Activated T-cell treated with anti-CD3 and anti-CD28 coated beads, Interleukin-2, amount 50 U/mL, for 72 hours (primary cell): ENCODE measurements around the gene MAML3. TPM values are rescaled to one million over a fixed set of nuclear protein-coding genes. Genes with fewer than 3 reads are reported as not detected.

ENCODE experiments used
- ATAC-seq, 2 donors: fragments of 150-1000 bp; cut with Tn5 transposase; replicated peaks in 1 of 2; 2 replicates each; pipeline ENCODE4 v1.10.0; 2021; ENCODE audit warnings: moderate library complexity in 2 of 2, mild to moderate bottlenecking in 1 of 2
- DNase-seq, 2 donors: peaks; one replicate each; pipeline ENCODE4 v3.0.0; 2021 to 2022; ENCODE audit warnings: mixed read lengths in 1 of 2
- H3K27ac Mint-ChIP-seq: one replicate; pipeline ENCODE4 v1.8.0; 2022; ENCODE audit warnings: mild to moderate bottlenecking, moderate library complexity, mixed read lengths
- H3K27me3 Mint-ChIP-seq: one replicate; pipeline ENCODE4 v1.8.0; 2022; ENCODE audit warnings: low read depth, mixed read lengths
- H3K36me3 Mint-ChIP-seq, 2 donors: one replicate each; pipeline ENCODE4 v1.8.0; 2022; ENCODE audit warnings: mixed read lengths in 2 of 2, mild to moderate bottlenecking in 1 of 2; ENCODE audit not compliant: insufficient read depth in 2 of 2
- H3K4me1 Mint-ChIP-seq: one replicate; pipeline ENCODE4 v1.8.0; 2022; ENCODE audit warnings: low read depth, mixed read lengths
- H3K4me3 Mint-ChIP-seq, 2 donors: one replicate each; pipeline ENCODE4 v1.8.0; 2022; ENCODE audit warnings: mild to moderate bottlenecking in 2 of 2, mixed read lengths in 2 of 2, moderate library complexity in 2 of 2
- H3K9me3 Mint-ChIP-seq, 2 donors: one replicate each; pipeline ENCODE4 v1.8.0; 2022; ENCODE audit warnings: mixed read lengths in 2 of 2
- total RNA-seq, 2 donors: library from RNA; stranded (reverse); gene quantifications; one replicate each; pipeline ENCODE4 v1.2.3, GENCODE V29; 2022

Gene MAML3
- total RNA-seq, 2 donors from 2014 or later: 5.3 to 5.5 TPM

DNA sequence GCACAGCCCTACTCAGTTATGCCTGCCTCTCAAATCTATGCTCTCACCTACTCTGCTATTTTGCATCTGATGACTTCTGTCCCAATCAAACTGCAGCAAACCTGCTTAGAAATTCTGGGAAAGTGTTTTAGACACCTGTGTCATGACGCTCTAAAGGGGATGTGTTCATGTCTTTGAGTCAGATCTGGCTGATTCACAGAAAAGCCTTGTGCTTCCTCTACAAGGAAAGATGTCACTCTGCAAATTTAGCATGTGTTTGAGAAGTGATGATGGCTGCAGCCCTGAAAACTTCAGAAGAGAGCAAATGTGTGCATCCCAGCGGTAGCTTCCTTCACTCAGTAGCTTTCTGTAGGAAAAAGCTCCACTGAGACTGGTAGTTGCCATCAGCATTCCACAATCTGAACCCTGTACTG lies 253.0 kb downstream of the MAML3 start:
- peak overlapping the region; percentile 43 for H3K27ac Mint-ChIP-seq
- ATAC-seq (peak; percentile 74 to 81), DNase-seq (no peak)
- peaks cover 0 to 2% of the 10 kb centered on the region in 2 donors for H3K9me3 Mint-ChIP-seq
- H3K4me1 Mint-ChIP-seq: peaks cover 22% of the 10 kb centered on the region
- peaks cover 6% of the 10 kb centered on the region for H3K27me3 Mint-ChIP-seq
- peaks cover 5 to 6% of the 10 kb centered on the region in 2 donors for H3K36me3 Mint-ChIP-seq
- H3K4me3 Mint-ChIP-seq: peak overlapping the region; percentile 2 to 11

DNA sequence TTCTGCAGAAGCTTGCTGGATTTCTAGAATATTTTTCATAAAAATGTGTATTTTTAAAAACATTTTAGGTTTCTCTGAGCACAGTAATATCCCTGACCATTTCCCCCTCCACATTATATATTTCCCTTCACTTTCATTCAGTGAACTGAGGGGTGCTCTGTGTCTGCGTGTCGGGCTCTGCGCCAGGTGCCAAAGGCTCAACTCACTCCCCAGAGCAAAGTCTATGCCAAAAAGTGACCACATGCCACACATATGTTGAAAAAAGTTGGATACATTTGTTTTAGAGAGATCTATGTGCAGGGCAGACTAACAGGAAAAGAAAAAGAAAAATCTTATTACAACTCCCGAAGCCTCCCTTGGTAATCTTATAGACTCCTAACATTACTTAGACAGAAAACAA lies 254.6 kb downstream of the MAML3 start:
- no peak for ATAC-seq
- peaks cover 6% of the 10 kb centered on the region for H3K27me3 Mint-ChIP-seq
- no peak overlapping the region for H3K4me3 Mint-ChIP-seq
- H3K27ac Mint-ChIP-seq: no peak overlapping the region
- no peak for DNase-seq
- peaks cover 2 to 4% of the 10 kb centered on the region in 2 donors for H3K36me3 Mint-ChIP-seq
- no peaks in the 10 kb centered on the region for H3K9me3 Mint-ChIP-seq
- peaks cover 22% of the 10 kb centered on the region for H3K4me1 Mint-ChIP-seq

DNA sequence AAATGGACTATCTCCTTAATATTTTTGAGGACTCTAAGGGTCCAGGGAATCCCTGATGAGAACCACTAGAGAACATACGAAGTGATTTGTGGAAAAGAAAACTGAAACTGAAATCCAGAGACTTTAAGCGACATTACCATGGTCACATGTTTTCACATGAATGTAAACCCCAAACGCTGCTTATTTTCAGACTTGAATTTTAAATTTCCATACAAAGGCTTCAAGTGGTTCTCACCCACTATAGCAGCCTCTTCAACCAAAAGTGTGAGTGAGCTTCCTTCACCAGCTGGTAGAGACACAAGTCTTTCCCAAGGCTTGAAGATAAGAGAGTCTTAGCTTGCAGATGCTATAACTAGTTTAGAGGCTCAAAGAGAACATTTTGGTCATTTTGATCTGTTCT lies 255.7 kb downstream of the MAML3 start:
- H3K36me3 Mint-ChIP-seq: no peaks in the 10 kb centered on the region
- no peaks in the 10 kb centered on the region for H3K9me3 Mint-ChIP-seq
- H3K27ac Mint-ChIP-seq: peak overlapping the region; percentile 2
- DNase-seq: no peak
- H3K4me1 Mint-ChIP-seq: peaks cover 22% of the 10 kb centered on the region
- peaks cover 6% of the 10 kb centered on the region for H3K27me3 Mint-ChIP-seq
- no peak overlapping the region for H3K4me3 Mint-ChIP-seq
- no peak for ATAC-seq

DNA sequence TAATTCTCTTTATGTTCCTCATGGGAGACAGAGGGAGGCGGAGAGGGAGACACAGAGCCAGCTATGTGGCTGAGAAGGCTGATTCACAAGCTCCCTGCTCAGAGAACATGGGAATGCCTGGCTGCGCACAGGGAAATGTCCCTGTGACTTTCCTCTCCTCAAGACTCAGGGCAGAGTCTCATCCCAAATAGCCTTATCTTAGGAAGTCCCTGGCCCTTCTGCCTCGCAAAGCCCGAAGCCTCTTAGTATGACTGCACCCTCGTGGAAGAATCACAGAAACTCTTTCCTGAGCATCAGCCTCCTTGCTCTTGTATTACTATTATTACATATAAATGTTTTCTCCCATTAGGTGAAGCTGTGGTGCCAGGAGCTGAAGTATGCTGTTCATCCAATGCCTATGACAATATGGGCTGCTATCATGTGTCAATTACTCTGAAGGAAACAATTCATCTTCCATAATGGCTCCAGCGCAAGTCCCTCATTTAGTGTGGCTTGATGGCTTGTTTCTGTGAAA lies 257.8 kb downstream of the MAML3 start:
- ATAC-seq (no peak), DNase-seq (no peak)
- Mint-ChIP-seq H3K9me3 (no peaks in the 10 kb centered on the region), H3K4me1 (peaks cover 14% of the 10 kb centered on the region), H3K4me3 (no peak overlapping the region), H3K27me3 (peaks cover under 1% of the 10 kb centered on the region), H3K36me3 (no peaks in the 10 kb centered on the region), H3K27ac (no peak overlapping the region)

DNA sequence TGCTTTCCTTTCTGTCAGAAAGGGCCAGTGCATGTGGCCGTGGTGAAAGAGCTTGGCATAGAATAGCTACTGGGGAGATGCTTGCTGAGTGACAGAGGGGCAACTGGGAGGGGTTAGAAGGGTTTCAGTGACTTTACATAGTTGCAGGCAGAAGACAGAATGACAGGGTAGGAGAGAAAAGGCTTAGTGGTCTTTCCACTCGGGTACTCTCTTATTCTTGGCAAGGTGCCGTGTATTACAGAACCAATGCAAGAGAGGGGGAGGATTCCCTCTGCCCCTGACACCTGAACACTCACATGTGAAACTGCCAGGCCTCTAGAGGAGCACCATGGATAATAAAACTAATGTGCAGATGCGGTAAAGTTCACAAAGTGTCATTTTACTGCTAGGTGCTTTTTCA lies 260.2 kb downstream of the MAML3 start:
- no peak overlapping the region for H3K27ac Mint-ChIP-seq
- no peak overlapping the region for H3K4me3 Mint-ChIP-seq
- H3K27me3 Mint-ChIP-seq: no peaks in the 10 kb centered on the region
- no peak for DNase-seq
- peaks cover 0 to 2% of the 10 kb centered on the region in 2 donors for H3K36me3 Mint-ChIP-seq
- H3K4me1 Mint-ChIP-seq: peaks cover 18% of the 10 kb centered on the region
- ATAC-seq: no peak
- H3K9me3 Mint-ChIP-seq: no peaks in the 10 kb centered on the region

- no peak overlapping the region for H3K4me3 Mint-ChIP-seq
- peaks cover 0 to 2% of the 10 kb centered on the region in 2 donors for H3K36me3 Mint-ChIP-seq
- no peak for ATAC-seq
- peaks cover 15% of the 10 kb centered on the region for H3K4me1 Mint-ChIP-seq
- DNase-seq: no peak
- no peak overlapping the region for H3K27ac Mint-ChIP-seq
- no peaks in the 10 kb centered on the region for H3K9me3 Mint-ChIP-seq
- no peaks in the 10 kb centered on the region for H3K27me3 Mint-ChIP-seq
Observed at GRCh38 chr4:139892973-139893736, 260.8 kb downstream of the MAML3 start.

DNA sequence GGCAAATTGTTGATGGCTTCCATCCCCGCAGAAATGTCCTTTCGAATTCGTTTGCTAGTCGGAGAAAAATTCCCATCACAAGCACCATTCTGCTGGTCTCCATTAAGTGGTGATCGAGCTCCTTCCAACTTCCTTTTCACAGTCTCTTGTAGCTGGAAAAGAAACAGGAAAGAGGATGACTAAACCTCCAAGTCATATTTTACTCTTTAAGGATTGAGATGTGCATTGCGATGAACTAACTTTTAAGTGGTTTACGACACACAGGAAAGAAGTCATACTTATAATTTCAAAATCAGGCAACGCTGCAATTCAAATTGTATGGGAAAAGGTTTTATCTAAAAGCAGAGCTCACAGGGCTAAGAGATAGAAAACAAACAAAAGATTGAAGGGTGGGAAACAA lies 263.2 kb downstream of the MAML3 start:
- Mint-ChIP-seq H3K4me1 (peaks cover 15% of the 10 kb centered on the region), H3K4me3 (peak overlapping the region in 1 of 2 donors; percentile 29), H3K27me3 (no peaks in the 10 kb centered on the region), H3K27ac (no peak overlapping the region), H3K36me3 (peaks cover 0 to 2% of the 10 kb centered on the region in 2 donors), H3K9me3 (no peaks in the 10 kb centered on the region)
- DNase-seq (no peak), ATAC-seq (no peak)

DNA sequence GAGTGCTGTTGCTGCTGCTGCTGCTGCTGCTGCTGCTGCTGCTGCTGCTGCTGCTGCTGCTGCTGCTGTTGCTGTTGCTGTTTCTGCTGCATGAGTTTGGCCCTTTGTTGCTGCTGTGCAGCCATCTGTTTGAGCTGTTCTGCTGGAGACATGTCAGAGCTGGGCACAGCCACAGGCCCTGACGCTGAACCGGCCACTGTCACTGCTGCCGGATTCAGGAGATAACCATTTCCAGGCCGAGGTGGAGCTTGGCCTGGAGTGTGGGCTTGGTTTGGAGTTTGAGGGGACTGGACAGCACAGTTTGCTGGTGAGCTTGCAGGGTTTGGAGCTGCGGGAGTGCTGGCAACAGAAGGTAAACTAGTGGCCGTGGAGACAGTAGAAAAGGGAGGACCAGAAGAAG lies 264.1 kb downstream of the MAML3 start:
- Mint-ChIP-seq H3K4me1 (peaks cover 15% of the 10 kb centered on the region), H3K4me3 (no peak overlapping the region), H3K27me3 (no peaks in the 10 kb centered on the region), H3K9me3 (no peaks in the 10 kb centered on the region), H3K36me3 (peaks cover 0 to 2% of the 10 kb centered on the region in 2 donors), H3K27ac (no peak overlapping the region)
- ATAC-seq (no peak), DNase-seq (no peak)

DNA sequence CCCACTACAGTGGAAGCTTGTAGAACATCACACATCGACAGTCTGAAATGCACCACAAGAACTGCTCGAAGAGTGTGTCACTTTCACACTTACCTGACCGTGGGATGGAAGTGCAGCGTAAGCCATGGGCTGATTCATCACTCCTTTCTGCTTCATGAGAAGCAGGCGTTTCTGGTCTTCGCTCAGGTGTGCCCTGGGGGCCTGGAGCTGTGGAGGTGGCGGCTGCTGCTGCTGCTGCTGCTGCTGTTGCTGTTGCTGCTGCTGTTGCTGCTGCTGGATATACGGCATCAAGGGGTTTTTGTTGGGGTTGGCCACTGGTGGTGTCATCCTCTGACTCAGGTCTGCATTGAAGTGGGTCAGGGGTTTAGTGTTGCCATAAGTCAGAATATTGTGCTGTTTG lies 264.7 kb downstream of the MAML3 start:
- Mint-ChIP-seq H3K4me3 (no peak overlapping the region), H3K27ac (no peak overlapping the region), H3K4me1 (peaks cover 15% of the 10 kb centered on the region), H3K36me3 (peaks cover 0 to 2% of the 10 kb centered on the region in 2 donors), H3K9me3 (no peaks in the 10 kb centered on the region), H3K27me3 (no peaks in the 10 kb centered on the region)
- ATAC-seq (peak; percentile 84 to 85), DNase-seq (peak; percentile 31 to 48)

- Mint-ChIP-seq H3K27me3 (no peaks in the 10 kb centered on the region), H3K4me3 (no peak overlapping the region), H3K9me3 (peaks cover 2 to 4% of the 10 kb centered on the region in 2 donors), H3K36me3 (peaks cover 0 to 5% of the 10 kb centered on the region in 2 donors), H3K4me1 (peaks cover 15% of the 10 kb centered on the region), H3K27ac (no peak overlapping the region)
- ATAC-seq (no peak), DNase-seq (no peak)
Observed at GRCh38 chr4:139887962-139888735, 265.8 kb downstream of the MAML3 start.

DNA sequence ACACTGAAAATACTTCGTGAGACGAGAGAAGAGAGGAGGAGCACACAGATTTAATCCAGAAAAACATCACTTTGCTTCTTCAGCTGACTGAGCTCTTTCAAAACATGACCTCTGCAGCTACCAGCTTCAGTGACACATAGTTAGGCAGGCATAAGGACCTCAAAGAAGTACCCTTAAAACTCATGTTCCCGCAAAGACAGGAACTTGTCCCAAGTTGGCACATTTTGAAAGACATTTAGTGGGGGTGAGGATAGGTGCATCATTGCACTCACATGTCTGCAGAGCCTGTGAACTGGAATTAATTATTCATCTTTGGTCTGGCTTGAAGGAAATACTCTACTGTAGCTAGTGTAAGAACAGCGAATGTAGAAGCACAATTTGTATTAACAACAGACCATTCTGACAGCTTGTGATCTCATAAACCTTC lies 266.6 kb downstream of the MAML3 start:
- H3K9me3 Mint-ChIP-seq: peaks cover 4 to 8% of the 10 kb centered on the region in 2 donors
- no peaks in the 10 kb centered on the region for H3K27me3 Mint-ChIP-seq
- no peak overlapping the region for H3K4me3 Mint-ChIP-seq
- H3K4me1 Mint-ChIP-seq: peaks cover 15% of the 10 kb centered on the region
- no peak overlapping the region for H3K27ac Mint-ChIP-seq
- DNase-seq (no peak), ATAC-seq (no peak)
- peaks cover 2 to 8% of the 10 kb centered on the region in 2 donors for H3K36me3 Mint-ChIP-seq

DNA sequence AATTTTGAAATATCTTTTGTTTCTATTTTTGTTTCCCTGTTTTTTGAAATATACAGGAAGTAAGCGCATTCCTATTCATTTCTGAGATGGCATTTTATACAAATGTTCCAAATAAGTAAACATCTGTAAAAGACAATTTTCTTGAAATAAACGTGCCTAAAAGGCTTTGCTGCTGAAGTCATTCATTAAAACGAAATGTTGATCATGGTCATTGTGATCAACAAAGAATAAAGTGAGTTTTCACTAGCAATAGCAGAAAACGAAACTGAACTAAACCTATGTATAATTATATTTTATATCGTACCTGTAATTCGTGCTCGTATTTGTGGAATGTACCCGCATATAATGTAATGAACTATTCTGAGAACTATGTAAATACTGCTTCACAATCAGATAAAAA lies 267.2 kb downstream of the MAML3 start:
- Mint-ChIP-seq H3K4me1 (peaks cover 15% of the 10 kb centered on the region), H3K27ac (no peak overlapping the region), H3K36me3 (peaks cover 2 to 8% of the 10 kb centered on the region in 2 donors), H3K4me3 (no peak overlapping the region), H3K27me3 (no peaks in the 10 kb centered on the region), H3K9me3 (peaks cover 4 to 8% of the 10 kb centered on the region in 2 donors)
- ATAC-seq (no peak), DNase-seq (no peak)

GRCh38 chr4:139884438-139884837 lies 269.5 kb downstream of the MAML3 start:
- ATAC-seq: no peak
- no peak for DNase-seq
- H3K9me3 Mint-ChIP-seq: peaks cover 4 to 8% of the 10 kb centered on the region in 2 donors
- H3K4me3 Mint-ChIP-seq: no peak overlapping the region
- no peaks in the 10 kb centered on the region for H3K27me3 Mint-ChIP-seq
- peaks cover 8% of the 10 kb centered on the region for H3K4me1 Mint-ChIP-seq
- H3K27ac Mint-ChIP-seq: no peak overlapping the region
- peaks cover 2 to 6% of the 10 kb centered on the region in 2 donors for H3K36me3 Mint-ChIP-seq
